ENCODE measurements around the gene SH2D1A. TPM values are rescaled to one million over a fixed set of nuclear protein-coding genes. Genes with fewer than 3 reads are reported as not detected.

SH2D1A gene
- total and polyA plus RNA-seq, 2 of the 13 experiments (the other 11 are each of a cell fraction or from before 2014, with no cell fraction given) = not detected

GRCh38 chrX:124421898-124422655 lies 75.7 kb downstream of the SH2D1A start (continued):
- TF ChIP-seq ZNF678 (CRISPR knock-in tag; IDR thresholded peaks at IDR 0.05) = no peak
- TF ChIP-seq ZNF20 (CRISPR knock-in tag; IDR thresholded peaks at IDR 0.05) = no peak

Small RNAs within 50 kb of the gene (small RNA-seq; reads per million reads assigned to genes)
- 0 reads per million in 3 experiments for gene AL022718.1 (ENCODE audit: insufficient read depth in 2 of 3, insufficient read length in 3 of 3, low read depth in 2 of 3, low replicate concordance in 1 of 3)

Other genes starting within 250 kb of the SH2D1A start
- gene TEX13D, start 13.9 kb upstream of the SH2D1A start, total RNA-seq (2016; rRNA removed; fragmentation: Illumina TruSeq; extraction: Trizol) = not detected in 2 replicates
- not detected in 2 replicates for gene TEX13D, start 13.9 kb upstream of the SH2D1A start, polyA plus RNA-seq (2011; rRNA removed)

Data from HepG2 (cell line).